DND-41 (cell line): ENCODE data around the gene WDR62.

Experiments used
- CTCF ChIP-seq: IDR thresholded peaks from 2 replicates; pipeline ENCODE4 v1.5.1; 2012; ENCODE audit warnings: borderline replicate concordance, low read length, moderate library complexity, mild to moderate bottlenecking; ENCODE audit not compliant: poor library complexity, severe bottlenecking; ENCODE audit errors: extremely low read depth
- EZH2 ChIP-seq: IDR thresholded peaks from 3 replicates; pipeline ENCODE4 v1.6.1; 2012; ENCODE audit warnings: borderline replicate concordance, low read depth, mild to moderate bottlenecking, moderate library complexity, low read length, inconsistent platforms; ENCODE audit not compliant: severe bottlenecking

- TF ChIP-seq CTCF (no peak), EZH2 (no peak)
Measured at GRCh38 chr19:36040495-36040894, 14.2 kb upstream of the WDR62 start.
